Measurements from ENCODE around the gene DOP1A.

Gene DOP1A

GRCh38 chr6:83097204-83097603 is 29.7 kb downstream of the DOP1A start:
- TF ChIP-seq POLR2AphosphoS5 (IDR thresholded peaks at IDR 0.05; ENCODE audit: low read depth, low read length), result no peak
- TF ChIP-seq REST (IDR thresholded peaks at IDR 0.05; ENCODE audit: insufficient read depth in 1 of 2, low read depth in 2 of 2, low read length in 2 of 2), result no peak
- TF ChIP-seq TAF1 (IDR thresholded peaks at IDR 0.05; ENCODE audit: borderline replicate concordance, insufficient read depth, low read length), result no peak

- TF ChIP-seq FOXP2 (optimal IDR thresholded peaks at IDR 0.05; ENCODE audit: borderline replicate concordance, extremely low read depth, extremely low read length, insufficient read depth), result no peak
- TF ChIP-seq TAF1 (IDR thresholded peaks at IDR 0.05; ENCODE audit: borderline replicate concordance, insufficient read depth, low read length), result no peak
- TF ChIP-seq REST (IDR thresholded peaks at IDR 0.05; ENCODE audit: insufficient read depth in 1 of 2, low read depth in 2 of 2, low read length in 2 of 2), result no peak
- TF ChIP-seq POLR2AphosphoS5 (IDR thresholded peaks at IDR 0.05; ENCODE audit: low read depth, low read length), result no peak
- TF ChIP-seq SIN3A (IDR thresholded peaks at IDR 0.05; ENCODE audit: borderline replicate concordance, insufficient read depth, low read length), result no peak
Observed at GRCh38 chr6:83097675-83098074, 30.2 kb downstream of the DOP1A start.

- TF ChIP-seq TAF1 (IDR thresholded peaks at IDR 0.05; ENCODE audit: borderline replicate concordance, insufficient read depth, low read length) (no peak), POLR2AphosphoS5 (IDR thresholded peaks at IDR 0.05; ENCODE audit: low read depth, low read length) (no peak), FOXP2 (optimal IDR thresholded peaks at IDR 0.05; ENCODE audit: borderline replicate concordance, extremely low read depth, extremely low read length, insufficient read depth) (no peak), SIN3A (IDR thresholded peaks at IDR 0.05; ENCODE audit: borderline replicate concordance, insufficient read depth, low read length) (no peak), REST (IDR thresholded peaks at IDR 0.05; ENCODE audit: insufficient read depth in 1 of 2, low read depth in 2 of 2, low read length in 2 of 2) (no peak)
Observed at GRCh38 chr6:83098589-83098988, 31.1 kb downstream of the DOP1A start.

GRCh38 chr6:83108378-83108777 is 40.9 kb downstream of the DOP1A start:
- TF ChIP-seq SIN3A (IDR thresholded peaks at IDR 0.05; ENCODE audit: borderline replicate concordance, insufficient read depth, low read length), result no peak
- no peak for TF ChIP-seq FOXP2 (optimal IDR thresholded peaks at IDR 0.05; ENCODE audit: borderline replicate concordance, extremely low read depth, extremely low read length, insufficient read depth)
- no peak for TF ChIP-seq REST (IDR thresholded peaks at IDR 0.05; ENCODE audit: insufficient read depth in 1 of 2, low read depth in 2 of 2, low read length in 2 of 2)
- TF ChIP-seq TAF1 (IDR thresholded peaks at IDR 0.05; ENCODE audit: borderline replicate concordance, insufficient read depth, low read length), result no peak
- TF ChIP-seq POLR2AphosphoS5 (IDR thresholded peaks at IDR 0.05; ENCODE audit: low read depth, low read length), result no peak

- TF ChIP-seq POLR2AphosphoS5 (IDR thresholded peaks at IDR 0.05; ENCODE audit: low read depth, low read length) (no peak), REST (IDR thresholded peaks at IDR 0.05; ENCODE audit: insufficient read depth in 1 of 2, low read depth in 2 of 2, low read length in 2 of 2) (no peak), TAF1 (IDR thresholded peaks at IDR 0.05; ENCODE audit: borderline replicate concordance, insufficient read depth, low read length) (no peak), FOXP2 (optimal IDR thresholded peaks at IDR 0.05; ENCODE audit: borderline replicate concordance, extremely low read depth, extremely low read length, insufficient read depth) (no peak), SIN3A (IDR thresholded peaks at IDR 0.05; ENCODE audit: borderline replicate concordance, insufficient read depth, low read length) (no peak)
Observed at GRCh38 chr6:83113258-83113657, 45.8 kb downstream of the DOP1A start.
